Uterus (tissue), 2 donors: ENCODE measurements around the gene CHRM1.

Experiments
- POLR2A ChIP-seq, 2 donors: fragments of 450-650 bp; IDR thresholded peaks; one replicate each; pipeline ENCODE4 v1.6.1; 2016; ENCODE audit warnings: antibody characterized with exemption in 2 of 2, mild to moderate bottlenecking in 1 of 2, moderate library complexity in 1 of 2
- TF ChIP-seq, protein P1 (sequence below), 4 experiments: fragments of 200-600 bp in 2 of 4; fragments of 450-650 bp in 2 of 4; sonication (generic) in 2 of 4; IDR thresholded peaks; one replicate each; pipeline ENCODE4 v1.5.1; 2016 to 2019; ENCODE audit warnings: antibody characterized with exemption in 4 of 4, mild to moderate bottlenecking in 2 of 4, moderate library complexity in 1 of 4

DNA sequence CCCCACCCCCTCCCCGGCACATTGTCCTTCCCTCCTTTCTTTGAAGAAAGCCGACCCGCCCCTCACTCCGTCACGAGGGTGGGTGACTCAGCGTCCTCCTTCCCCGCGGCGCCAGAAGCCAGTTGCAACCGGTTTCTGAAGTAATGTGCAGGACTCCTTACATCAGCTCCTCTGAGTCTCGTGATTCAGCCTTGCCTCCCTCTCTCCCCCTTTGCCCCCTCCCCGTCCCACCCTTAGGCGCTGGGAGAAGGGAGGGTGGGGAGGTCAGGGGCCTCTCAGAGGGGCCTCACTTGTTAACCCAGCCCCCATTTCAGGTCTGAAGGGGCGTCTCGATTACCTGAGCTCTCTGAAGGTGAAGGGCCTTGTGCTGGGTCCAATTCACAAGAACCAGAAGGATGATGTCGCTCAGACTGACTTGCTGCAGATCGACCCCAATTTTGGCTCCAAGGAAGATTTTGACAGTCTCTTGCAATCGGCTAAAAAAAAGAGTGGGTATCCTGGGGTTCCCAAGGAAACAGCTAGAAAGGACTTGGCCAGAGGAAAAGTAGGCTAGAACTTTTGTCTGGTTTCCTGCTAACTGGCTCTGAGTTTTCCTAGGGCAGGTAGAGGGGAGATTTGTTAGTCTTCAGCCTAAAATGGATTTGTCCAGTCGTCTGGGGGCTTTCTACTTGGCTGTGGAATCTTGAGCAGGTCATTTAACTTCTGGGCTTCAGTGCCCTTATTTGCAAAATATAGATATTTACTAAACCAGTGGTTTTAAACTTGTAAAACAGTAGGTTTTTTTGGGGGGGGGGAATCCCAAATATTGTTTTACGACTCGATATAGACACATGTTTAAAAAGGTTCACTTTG lies 39.4 kb downstream of the CHRM1 start:
- peak in 1 of 2 donors; percentile 22 for TF ChIP-seq POLR2A (IDR thresholded peaks at IDR 0.05)
- TF ChIP-seq, protein P1, sequence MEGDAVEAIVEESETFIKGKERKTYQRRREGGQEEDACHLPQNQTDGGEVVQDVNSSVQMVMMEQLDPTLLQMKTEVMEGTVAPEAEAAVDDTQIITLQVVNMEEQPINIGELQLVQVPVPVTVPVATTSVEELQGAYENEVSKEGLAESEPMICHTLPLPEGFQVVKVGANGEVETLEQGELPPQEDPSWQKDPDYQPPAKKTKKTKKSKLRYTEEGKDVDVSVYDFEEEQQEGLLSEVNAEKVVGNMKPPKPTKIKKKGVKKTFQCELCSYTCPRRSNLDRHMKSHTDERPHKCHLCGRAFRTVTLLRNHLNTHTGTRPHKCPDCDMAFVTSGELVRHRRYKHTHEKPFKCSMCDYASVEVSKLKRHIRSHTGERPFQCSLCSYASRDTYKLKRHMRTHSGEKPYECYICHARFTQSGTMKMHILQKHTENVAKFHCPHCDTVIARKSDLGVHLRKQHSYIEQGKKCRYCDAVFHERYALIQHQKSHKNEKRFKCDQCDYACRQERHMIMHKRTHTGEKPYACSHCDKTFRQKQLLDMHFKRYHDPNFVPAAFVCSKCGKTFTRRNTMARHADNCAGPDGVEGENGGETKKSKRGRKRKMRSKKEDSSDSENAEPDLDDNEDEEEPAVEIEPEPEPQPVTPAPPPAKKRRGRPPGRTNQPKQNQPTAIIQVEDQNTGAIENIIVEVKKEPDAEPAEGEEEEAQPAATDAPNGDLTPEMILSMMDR (IDR thresholded peaks at IDR 0.05): no peak
